Mucosa of gallbladder (tissue), 1 donor: ENCODE data around the gene RNF213. TPM values are rescaled to one million over a fixed set of nuclear protein-coding genes. Genes with fewer than 3 reads are reported as not detected.

Experiments used
- DNase-seq: peaks from one replicate; pipeline ENCODE4 v3.0.0-alpha.2; 2020; ENCODE audit warnings: low spot score
- total RNA-seq: library from RNA; stranded (reverse); gene quantifications from one replicate; pipeline ENCODE4 v1.2.1, GENCODE V29; 2021
- donor health status: DM: no; HTN: no; CAD: no.

RNF213 gene
- total RNA-seq, 1 donor from 2014 or later = 147 TPM

GRCh38 chr17:80431246-80432195 lies 170.9 kb downstream of the RNF213 start:
- no peak for DNase-seq

- no peak for DNase-seq
These were observed 171.8 kb downstream of the RNF213 start for GRCh38 chr17:80432350-80432955.

GRCh38 chr17:80432961-80433550 lies 172.4 kb downstream of the RNF213 start:
- no peak for DNase-seq

GRCh38 chr17:80433916-80434666 lies 173.4 kb downstream of the RNF213 start:
- no peak for DNase-seq

- DNase-seq = no peak
These were observed 176.9 kb downstream of the RNF213 start for GRCh38 chr17:80437532-80437931.

GRCh38 chr17:80438806-80439205 lies 178.2 kb downstream of the RNF213 start:
- DNase-seq = no peak

GRCh38 chr17:80439499-80439898 lies 178.8 kb downstream of the RNF213 start:
- no peak for DNase-seq

- DNase-seq = no peak
These were observed 180.5 kb downstream of the RNF213 start for GRCh38 chr17:80441133-80441578.

GRCh38 chr17:80441598-80442322 lies 181.1 kb downstream of the RNF213 start:
- no peak for DNase-seq

GRCh38 chr17:80442323-80442659 lies 181.6 kb downstream of the RNF213 start:
- no peak for DNase-seq

GRCh38 chr17:80442764-80443163 lies 182.1 kb downstream of the RNF213 start:
- DNase-seq = no peak

GRCh38 chr17:80443498-80443897 lies 182.8 kb downstream of the RNF213 start:
- no peak for DNase-seq

GRCh38 chr17:80443916-80444643 lies 183.4 kb downstream of the RNF213 start:
- no peak for DNase-seq

- DNase-seq = no peak
These were observed 184.0 kb downstream of the RNF213 start for GRCh38 chr17:80444644-80444979.

GRCh38 chr17:80445007-80445725 lies 184.5 kb downstream of the RNF213 start:
- no peak for DNase-seq

GRCh38 chr17:80445726-80446110 lies 185.1 kb downstream of the RNF213 start:
- DNase-seq = no peak

GRCh38 chr17:80446645-80447405 lies 186.2 kb downstream of the RNF213 start:
- no peak for DNase-seq

GRCh38 chr17:80447790-80448189 lies 187.1 kb downstream of the RNF213 start:
- no peak for DNase-seq
